ENCODE results near the gene TEX50. TPM values are rescaled to one million over a fixed set of nuclear protein-coding genes. Genes with fewer than 3 reads are reported as not detected.
"Not testable (repeated sequence)": the region's sequence is repeated elsewhere in the genome, so short reads cannot be mapped to it uniquely, and the experiment has no call there.

TEX50 gene
- not detected for total RNA-seq
- long read RNA-seq = 0 reads

DNA sequence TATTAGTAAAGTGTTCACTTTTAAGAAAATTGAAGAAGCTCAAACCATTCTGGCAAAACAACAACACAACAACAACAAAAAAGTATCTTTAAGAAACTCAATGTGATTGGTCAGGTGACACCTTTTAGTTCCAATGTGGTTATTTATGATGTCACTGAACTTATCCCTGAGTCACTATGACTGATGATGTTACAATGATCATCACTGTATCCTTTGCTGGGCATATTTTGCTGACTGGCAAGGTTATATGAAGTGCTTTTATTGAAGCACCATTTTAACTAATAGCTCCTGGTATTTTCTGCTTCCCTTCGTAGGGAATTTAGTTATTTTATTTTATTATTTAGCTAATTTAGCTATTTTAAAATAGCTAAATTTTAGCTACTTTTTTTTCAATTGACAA is at the start of gene TEX50:
Gene TEX50 (plus strand): TSS at position 223 of the 400 bp plus-strand sequence. CDS start 184 bp downstream, outside the sequence.
- intact Hi-C loops (cut with DNase I) = no loop called here
- DNase-seq = no peak
- ATAC-seq = no peak

DNA sequence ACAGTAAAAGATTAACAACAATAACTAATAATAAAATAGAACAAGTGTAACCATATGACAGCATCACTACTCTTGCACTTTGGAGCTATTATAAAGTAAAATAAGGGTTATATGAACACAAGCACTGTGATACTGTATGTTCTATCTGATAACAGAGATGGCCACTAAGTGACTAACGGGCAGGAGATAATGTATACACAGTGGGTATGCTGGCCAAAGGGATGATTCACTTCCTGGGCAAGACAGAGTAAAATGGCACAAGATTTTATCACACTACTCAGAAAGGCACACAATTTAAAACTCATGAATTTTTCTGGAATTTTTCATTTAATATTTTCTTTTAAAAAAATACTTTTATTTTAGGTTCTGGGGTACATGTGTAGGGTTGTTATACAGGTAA is 44.6 kb upstream of the TEX50 start:
- no peak for DNase-seq
- intact Hi-C loops (cut with DNase I) = no loop called here
- ATAC-seq = no peak

GRCh38 chr1:173591138-173591537 is 44.0 kb upstream of the TEX50 start:
- DNase-seq; ATAC-seq; intact Hi-C loops (cut with DNase I): not testable (repeated sequence)

GRCh38 chr1:173596097-173596825 is 38.9 kb upstream of the TEX50 start:
- DNase-seq = no peak
- intact Hi-C loops (cut with DNase I) = no loop called here
- ATAC-seq = no peak

- DNase-seq (no peak), ATAC-seq (no peak)
- intact Hi-C loops (cut with DNase I) = no loop called here
These were observed 33.5 kb upstream of the TEX50 start for GRCh38 chr1:173601588-173601987.

GRCh38 chr1:173603056-173603591 is 32.0 kb upstream of the TEX50 start, which contains the start of gene SLC9C2:
Gene SLC9C2 (minus strand): TSS chr1:173603072. CDS start chr1:173601776, 1,296 bp downstream.
- peak; percentile 26 for DNase-seq
- peak; percentile 88 to 93 for ATAC-seq
- intact Hi-C loops (cut with DNase I) = no loop called here

- peak in 1 of 2 donors; percentile 57 for ATAC-seq
- intact Hi-C loops (cut with DNase I) = no loop called here
- no peak for DNase-seq
These were observed 26.5 kb upstream of the TEX50 start for GRCh38 chr1:173608503-173609216.

DNA sequence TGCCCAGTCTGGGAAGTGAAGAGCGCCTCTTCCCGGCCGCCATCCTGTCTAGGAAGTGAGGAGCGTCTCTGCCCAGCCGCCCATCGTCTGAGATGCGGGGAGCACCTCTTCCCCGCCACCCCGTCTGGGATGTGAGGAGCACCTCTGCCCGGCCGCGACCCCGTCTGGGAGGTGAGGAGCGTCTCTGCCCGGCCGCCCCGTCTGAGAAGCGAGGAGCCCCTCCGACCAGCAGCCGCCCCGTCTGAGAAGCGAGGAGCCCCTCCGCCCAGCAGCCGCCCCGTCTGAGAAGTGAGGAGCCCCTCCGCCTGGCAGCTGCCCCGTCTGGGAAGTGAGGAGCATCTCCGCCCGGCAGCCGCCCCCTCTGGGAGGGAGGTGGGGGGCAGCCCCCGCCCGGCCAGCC is 22.1 kb upstream of the TEX50 start:
- ATAC-seq; DNase-seq; intact Hi-C loops (cut with DNase I): not testable (repeated sequence)

DNA sequence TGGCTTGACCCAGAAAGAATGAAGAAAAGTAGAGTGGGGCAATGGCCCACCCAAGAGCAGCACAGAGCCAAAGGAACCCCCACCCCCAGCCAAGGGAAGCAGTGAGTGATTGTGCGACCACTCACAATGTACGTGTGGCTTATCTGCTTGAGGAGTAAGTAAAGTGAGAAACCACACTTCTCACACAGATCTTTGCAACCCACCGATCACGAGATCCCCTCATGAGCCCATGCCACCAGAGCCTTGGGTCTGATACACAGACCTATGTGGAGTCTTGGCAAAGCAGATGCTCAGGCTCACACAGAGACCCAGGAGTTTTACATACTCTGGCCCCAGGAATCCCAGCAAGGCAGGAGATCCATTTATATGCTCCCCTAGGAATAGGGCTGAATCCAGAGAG is 18.3 kb upstream of the TEX50 start:
- ATAC-seq (no peak), DNase-seq (no peak)
- intact Hi-C loops (cut with DNase I) = no loop called here

- intact Hi-C loops (cut with DNase I) = no loop called here
- DNase-seq (no peak), ATAC-seq (no peak)
These were observed 7.9 kb upstream of the TEX50 start for GRCh38 chr1:173627269-173627668.

- no peak for DNase-seq
- intact Hi-C loops (cut with DNase I) = no loop called here
- no peak for ATAC-seq
These were observed 6.2 kb upstream of the TEX50 start for GRCh38 chr1:173628888-173629287.

DNA sequence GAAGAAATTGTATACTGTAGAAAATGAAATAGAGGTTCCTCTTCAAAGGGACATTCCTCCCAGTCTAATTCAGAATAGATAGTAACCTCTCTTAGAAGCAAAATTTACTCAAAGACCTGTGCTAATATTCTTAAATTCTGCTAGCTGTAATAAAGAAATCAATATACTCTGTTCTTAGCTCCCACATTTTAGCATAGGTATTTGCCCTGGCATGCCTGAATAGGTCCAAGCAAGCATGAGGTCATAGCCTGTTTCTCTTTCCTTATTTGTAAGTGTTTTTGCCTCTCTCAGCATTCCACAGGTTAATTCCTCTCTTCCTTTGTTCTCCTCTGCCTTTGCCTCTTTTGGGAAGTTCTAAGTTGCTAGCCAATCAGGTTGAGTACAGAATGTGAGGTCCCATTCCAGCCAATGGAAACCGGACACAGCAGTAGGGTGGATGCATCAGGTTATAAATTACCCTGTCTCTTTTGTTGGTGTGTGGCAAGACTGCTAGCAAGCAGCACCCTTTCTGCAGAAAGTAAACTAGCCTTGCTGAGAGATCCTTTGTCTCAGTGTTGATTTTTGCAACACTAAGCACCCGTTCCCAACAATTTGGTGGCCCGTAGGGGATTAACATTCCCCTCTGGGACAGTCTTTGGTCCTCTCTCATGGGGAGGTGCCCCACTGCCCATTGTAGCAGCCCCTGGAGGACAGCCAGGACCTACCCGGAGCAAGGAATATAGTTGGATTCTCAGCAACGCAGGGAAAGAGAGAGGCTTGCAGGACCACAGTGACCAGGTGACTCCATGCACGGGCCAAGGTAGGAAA is 2.3 kb downstream of the TEX50 start:
- intact Hi-C loops (cut with DNase I) = not testable (repeated sequence)

GRCh38 chr1:173638043-173639021 is 3.2 kb downstream of the TEX50 start:
- DNase-seq = no peak
- intact Hi-C loops (cut with DNase I) = no loop called here
- no peak for ATAC-seq

More for the DNA sequence above, 2.3 kb downstream of the TEX50 start:
- DNase-seq, ATAC-seq: not testable (repeated sequence)

- ATAC-seq = no peak
- DNase-seq = no peak
- intact Hi-C loops (cut with DNase I) = no loop called here
These were observed 4.0 kb downstream of the TEX50 start for GRCh38 chr1:173639102-173639501.

GRCh38 chr1:173642450-173643139 is 7.5 kb downstream of the TEX50 start:
- intact Hi-C loops (cut with DNase I); ATAC-seq; DNase-seq: not testable (repeated sequence)

- no peak for ATAC-seq
- intact Hi-C loops (cut with DNase I) = no loop called here
These were observed 11.5 kb downstream of the TEX50 start for GRCh38 chr1:173646656-173647055.

GRCh38 chr1:173648880-173649605 is 13.9 kb downstream of the TEX50 start:
- intact Hi-C loops (cut with DNase I) = no loop called here
- DNase-seq (no peak), ATAC-seq (no peak)

More at GRCh38 chr1:173646656-173647055, 11.5 kb downstream of the TEX50 start:
- no peak for DNase-seq

Data from left cardiac atrium (tissue), 4 donors.